DMS114 treated with DMSO at 0.1 percent for 48 hours (cell line): ENCODE results near the gene EFCC1.

Source experiments
- DNase-seq: peaks from one replicate; lab custom pipeline; 2025; ENCODE audit not compliant: unreplicated experiment; lab: John Stamatoyannopoulos, UW

EFCC1 gene

DNA sequence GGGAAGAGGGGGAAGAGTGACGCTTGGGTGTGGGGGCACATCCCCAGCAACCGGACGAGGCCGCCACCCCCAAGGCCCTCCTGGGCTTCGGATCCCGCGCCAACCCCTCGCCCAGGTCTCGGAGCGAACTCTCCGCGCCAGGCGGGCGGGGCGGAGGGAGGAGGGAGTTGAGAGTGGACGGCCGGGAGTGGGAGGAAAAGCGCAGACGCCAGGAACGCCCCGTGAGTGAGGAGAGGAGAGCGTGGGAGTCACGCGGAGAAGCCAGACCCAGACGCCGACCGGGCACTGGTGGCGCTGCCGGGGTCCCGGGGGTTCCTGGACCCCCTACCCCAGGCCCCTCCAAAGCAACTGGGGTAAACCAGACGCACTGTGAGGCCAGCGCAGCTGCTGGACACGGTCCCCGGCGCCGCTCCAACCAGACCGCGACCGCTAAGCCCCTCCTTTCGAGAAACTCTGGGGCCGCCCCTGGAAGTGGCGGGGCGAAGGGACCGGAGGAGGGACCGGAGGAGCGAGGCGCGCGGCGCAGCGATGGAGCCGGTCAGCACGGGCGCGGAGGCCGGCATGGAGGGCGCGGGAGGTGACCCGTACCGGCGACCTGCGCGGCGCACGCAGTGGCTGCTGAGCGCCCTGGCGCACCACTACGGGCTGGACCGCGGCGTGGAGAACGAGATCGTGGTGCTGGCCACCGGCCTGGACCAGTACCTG, at the start of gene EFCC1:
TSS of gene EFCC1 (plus strand) at position 204 of the 705 bp plus-strand sequence. CDS start at position 529, 325 bp downstream.
- peak; percentile 30 for DNase-seq

GRCh38 chr3:128956440-128956839, 44.7 kb upstream of the EFCC1 start:
- no peak for DNase-seq

DNA sequence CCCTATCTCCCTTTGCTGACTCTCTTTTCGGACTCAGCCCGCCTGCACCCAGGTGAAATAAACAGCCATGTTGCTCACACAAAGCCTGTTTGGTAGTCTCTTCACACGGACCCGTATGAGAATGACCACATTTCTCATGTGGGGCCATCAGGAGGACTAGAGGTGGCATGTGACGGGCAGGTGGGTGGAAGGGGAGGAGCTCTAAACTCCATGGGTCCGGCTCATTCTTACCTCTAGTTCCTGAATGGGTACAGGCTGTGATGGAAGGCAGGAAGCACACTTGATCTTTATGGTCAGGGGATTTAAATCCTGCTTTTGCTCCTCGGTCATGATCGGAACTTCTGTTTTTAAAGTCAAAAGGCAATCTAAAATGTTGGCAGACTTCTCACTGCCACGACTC, 35.8 kb upstream of the EFCC1 start:
- no peak for DNase-seq

DNA sequence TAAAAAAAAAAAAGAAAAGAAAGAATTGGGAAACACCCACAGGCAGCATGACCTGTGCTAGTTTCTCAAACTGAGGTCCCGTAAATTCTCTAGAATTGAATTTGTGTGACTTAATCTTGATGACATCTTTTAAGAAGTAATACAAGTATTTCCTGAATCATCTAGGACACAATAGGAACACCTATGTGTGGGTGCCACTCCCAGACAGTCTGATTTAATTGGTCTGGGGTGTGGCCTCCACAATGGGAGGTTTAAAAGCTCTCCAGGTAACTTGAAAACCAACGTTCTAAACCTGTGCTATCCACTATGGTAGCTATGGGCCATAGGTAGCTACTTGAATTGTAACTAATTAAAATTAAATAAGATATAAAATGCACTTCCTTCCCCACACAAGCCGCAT, 35.3 kb upstream of the EFCC1 start:
- no peak for DNase-seq

- no peak for DNase-seq
Observed at GRCh38 chr3:128967748-128968355, 33.3 kb upstream of the EFCC1 start.

- no peak for DNase-seq
Observed at GRCh38 chr3:128969993-128970739, 30.9 kb upstream of the EFCC1 start.

DNA sequence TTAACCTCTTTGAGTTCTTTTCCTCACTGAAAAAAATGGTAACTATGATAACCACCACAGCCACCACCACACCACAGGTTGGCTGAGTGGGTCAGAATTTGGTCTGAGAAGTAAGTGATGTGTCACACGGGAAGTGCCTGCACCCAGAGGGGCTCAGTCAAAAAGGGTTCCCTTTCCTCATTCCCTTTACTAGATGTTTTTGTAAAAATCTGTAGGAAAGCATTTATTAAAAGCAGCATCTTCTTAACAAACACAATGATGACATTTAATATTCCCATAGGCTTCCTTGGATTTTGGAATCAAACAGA, 30.4 kb upstream of the EFCC1 start:
- no peak for DNase-seq

DNA sequence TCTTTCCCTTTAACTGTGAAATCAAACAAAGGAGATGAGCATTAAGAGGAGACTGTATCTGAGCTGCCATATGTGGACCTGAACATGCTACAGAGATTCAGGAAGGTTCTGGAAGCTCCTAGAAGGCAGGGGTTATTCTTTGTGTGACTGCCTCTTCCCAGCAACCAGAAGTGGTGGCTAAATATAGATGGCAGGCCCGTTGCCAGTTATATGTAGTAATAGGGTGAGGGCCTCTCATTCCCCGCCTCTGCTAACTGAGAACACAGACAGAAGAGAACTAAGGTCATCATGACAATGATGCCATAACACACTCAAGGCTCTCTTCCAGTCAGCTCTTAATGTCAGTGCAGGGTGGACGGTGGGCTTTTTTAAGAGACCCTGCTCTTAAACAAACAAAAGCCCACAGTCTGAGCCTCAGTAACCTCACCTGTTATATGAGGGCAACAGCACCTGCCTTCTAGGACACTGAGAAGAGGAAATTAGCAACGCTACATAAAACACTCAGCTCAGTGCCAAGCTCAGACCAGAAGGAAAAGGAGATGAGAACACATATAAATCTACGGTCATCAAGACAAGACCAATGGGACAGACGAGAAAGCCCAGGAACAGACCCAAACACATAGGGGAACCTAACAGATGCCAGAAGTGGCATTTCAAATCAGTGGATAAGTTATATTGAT, 29.5 kb upstream of the EFCC1 start:
- no peak for DNase-seq

DNA sequence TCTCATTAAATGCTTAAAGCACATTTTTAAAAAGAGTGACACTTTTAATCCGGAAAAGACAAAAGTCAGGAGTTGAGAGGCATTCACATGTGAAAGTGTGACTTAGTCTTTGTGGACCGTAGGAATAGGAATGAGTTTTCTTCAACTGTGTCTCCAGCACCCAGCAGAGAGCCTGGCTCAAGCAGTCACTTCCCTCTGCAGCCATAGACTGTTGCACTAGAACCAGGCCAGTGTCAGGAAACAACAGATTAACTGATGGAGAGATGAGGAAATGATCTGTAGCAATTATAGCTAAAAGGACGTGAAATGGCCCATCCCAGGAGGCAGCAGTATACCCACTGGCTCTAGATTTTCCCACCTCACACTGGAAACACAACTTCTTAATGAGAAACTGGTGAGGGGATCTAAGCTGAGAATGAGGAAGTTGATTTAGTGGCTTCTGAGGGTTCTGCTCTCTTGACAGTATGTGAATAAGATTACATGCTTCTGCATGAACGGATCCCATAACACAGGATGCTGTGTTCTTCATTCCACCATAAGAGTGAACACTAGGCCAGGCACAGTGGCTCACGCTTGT, 27.0 kb upstream of the EFCC1 start:
- no peak for DNase-seq

DNA sequence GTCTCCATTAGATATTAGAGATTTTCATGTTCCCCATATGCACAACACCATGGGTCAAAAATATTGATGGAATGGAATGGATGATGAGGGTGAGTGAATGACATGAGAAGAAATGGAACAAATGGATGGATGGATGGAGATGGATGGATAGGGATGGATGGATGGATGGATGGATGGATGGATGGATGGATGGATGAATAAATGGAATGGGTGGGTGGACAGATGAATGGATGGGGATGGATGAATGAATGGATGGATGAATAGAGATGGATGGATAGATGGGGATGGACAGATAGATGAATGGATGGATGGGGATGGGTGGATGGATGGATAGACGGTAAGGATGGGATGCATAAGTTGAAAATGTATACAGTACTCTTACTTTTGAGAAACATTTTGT, 25.8 kb upstream of the EFCC1 start:
- DNase-seq: no peak

- no peak for DNase-seq
Observed at GRCh38 chr3:128983293-128984069, 17.6 kb upstream of the EFCC1 start.

- no peak for DNase-seq
Observed at GRCh38 chr3:128984596-128984995, 16.5 kb upstream of the EFCC1 start.

- no peak for DNase-seq
Observed at GRCh38 chr3:128987302-128988100, 13.6 kb upstream of the EFCC1 start.

DNA sequence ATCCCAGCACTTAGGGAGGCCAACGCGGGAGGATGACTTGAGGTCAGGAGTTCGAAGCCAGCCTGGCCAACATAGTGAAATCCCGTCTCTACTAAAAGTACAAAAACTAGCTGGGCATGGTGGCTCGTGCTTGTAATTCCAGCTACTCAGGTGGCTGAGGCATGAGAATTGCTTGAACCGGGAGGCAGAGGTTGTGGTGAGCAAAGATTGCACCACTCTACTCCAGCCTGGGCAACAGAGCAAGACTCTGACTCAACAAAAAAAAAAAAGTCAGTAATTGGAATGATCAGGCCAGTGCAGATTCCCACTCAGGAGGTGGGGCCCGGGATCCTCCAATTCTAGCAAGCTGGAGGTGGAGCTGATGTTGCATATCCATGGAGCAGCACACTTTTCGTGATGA, 12.8 kb upstream of the EFCC1 start:
- no peak for DNase-seq

DNA sequence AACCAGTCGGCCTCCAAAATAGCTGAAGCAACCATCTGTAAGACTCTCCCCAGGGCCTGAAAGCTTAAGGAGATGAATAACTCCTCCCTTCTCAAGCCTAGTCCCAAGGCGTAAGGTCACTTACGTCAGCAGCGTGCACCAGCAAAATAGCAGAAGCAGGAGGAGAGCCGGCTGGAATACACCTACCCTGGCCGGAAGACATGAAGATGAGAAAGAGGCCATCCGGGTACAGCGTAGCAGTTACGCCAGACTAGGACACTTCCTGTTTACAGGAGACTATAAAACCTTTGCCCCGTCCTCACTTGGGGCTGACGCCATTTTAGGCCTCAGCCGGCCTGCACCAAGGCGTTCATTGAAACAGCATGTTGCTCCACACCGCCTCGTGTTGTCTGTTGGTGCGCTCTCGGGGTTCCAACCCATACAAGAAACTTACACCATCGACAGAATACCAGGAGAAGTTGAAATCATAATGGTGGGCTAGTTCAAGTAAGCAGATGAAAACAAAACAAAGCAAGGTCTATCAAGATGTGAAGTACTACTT, 9.7 kb upstream of the EFCC1 start:
- no peak for DNase-seq

- DNase-seq: no peak
Observed at GRCh38 chr3:128992926-128993460, 8.1 kb upstream of the EFCC1 start.

DNA sequence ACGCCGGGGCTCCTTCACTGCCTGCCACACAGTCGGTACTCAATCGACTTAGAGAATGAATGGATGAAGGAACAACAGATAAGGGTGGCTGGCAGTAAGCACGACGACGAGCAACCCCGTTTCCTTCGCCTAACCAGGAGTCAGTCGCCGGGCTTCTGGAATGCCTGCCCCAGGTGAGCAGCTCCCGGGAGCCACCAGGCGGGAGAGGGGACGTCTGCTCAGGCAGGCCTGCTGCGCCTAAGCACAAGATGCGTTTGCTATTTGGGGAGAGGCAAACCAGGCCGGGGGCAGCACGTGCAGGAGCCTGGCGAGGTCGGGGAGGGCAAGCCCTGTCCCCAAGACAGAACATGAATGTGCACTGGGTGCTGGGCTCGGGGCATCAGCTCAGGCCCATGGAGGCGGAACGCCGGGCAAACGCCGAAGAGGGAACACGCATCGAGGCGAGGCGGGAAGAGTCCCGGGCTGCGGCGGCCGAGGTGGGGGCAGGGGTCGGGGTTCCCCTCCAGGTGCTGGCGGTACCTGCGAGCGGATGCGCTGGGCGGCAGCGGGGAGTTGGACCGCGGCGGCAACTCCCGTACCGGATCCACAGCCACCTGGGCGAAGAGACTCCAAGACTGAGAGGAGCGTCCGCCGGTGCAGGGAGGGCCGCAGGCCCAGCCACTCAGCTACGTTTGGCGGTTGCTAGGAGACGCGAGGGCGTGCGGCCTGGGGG, 7.5 kb upstream of the EFCC1 start, which contains the start of gene CFAP92:
TSS of gene CFAP92 (minus strand) at position 616 of the 712 bp plus-strand sequence. CDS start 772 bp downstream, outside the sequence.
- peak; percentile 69 for DNase-seq

DNA sequence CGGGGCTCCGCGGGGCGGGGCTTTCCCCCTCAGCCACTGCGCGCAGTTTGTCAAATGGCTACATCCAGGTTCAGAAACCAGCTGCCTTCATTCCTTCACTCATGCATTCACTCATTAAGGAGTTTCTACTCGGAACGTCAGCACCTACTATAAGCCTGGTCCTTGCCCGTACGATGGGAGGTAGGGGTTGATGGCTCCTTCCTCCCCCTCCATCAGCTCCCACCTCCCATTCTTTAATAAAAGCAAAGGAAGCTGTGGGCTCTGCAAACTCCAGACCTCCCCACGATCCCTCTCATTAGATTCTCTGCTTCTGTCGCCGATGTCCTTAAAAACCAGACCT, 7.0 kb upstream of the EFCC1 start:
- DNase-seq: no peak
